ENCODE results near the gene LZTR1. TPM values are rescaled to one million over a fixed set of nuclear protein-coding genes. Genes with fewer than 3 reads are reported as not detected.

The LZTR1 gene
- total and polyA plus RNA-seq, 2 of the 8 experiments (the other 6 are each of a cell fraction or from before 2014, with no cell fraction given), result 22.3 to 31.0 TPM

GRCh38 chr22:20951151-20951931, 30.8 kb upstream of the LZTR1 start:
- Histone ChIP-seq H3K18ac (ENCODE audit: extremely low read depth, low read length) (no peak overlapping the region), H4K91ac (replicated peaks; ENCODE audit: insufficient read length, low read length) (no peak overlapping the region), H3K23me2 (ENCODE audit: low read depth, low read length) (no peaks in the 10 kb centered on the region), H3K27ac (ENCODE audit: low read depth, low read length) (no peak overlapping the region), H3K36me3 (ENCODE audit: control insufficient read depth in 2 of 4, insufficient read depth in 4 of 4, low read length in 3 of 4) (peaks cover 8 to 40% (median 28%) of the 10 kb centered on the region in 4 experiments; a peak in 7 of 8 replicates), H2BK5ac (ENCODE audit: low read depth, low read length) (no peak overlapping the region), H2BK20ac (ENCODE audit: low read length) (no peak overlapping the region), H2BK15ac (ENCODE audit: low read length) (no peak overlapping the region), H4K5ac (ENCODE audit: insufficient read length, low read depth, low read length) (no peak overlapping the region), H3K56ac (replicated peaks; ENCODE audit: insufficient read length, low read depth, low read length) (no peak overlapping the region), H2AK5ac (ENCODE audit: low read depth, low read length) (no peak overlapping the region), H3K9me3 (ENCODE audit: insufficient read depth in 2 of 2, low read depth in 1 of 2, low read length in 1 of 2) (no peaks in the 10 kb centered on the region), H3K4me2 (ENCODE audit: insufficient read depth in 1 of 2, low read depth in 2 of 2, low read length in 2 of 2) (no peak overlapping the region), H2AFZ (ENCODE audit: low read length) (no peak overlapping the region), H3K9ac (replicated peaks in 1 of 4; ENCODE audit: extremely low read depth in 1 of 4, low read depth in 3 of 4, low read length in 3 of 4) (no peak overlapping the region), H3K14ac (ENCODE audit: insufficient read length) (no peak overlapping the region), H2BK120ac (replicated peaks; ENCODE audit: low read depth, low read length) (no peak overlapping the region), H3K23ac (ENCODE audit: insufficient read length) (no peak overlapping the region), H3K79me2 (ENCODE audit: control insufficient read depth in 1 of 2, insufficient read depth in 2 of 2, low read length in 2 of 2) (peaks cover 1 to 60% of the 10 kb centered on the region in 2 experiments), H4K8ac (ENCODE audit: extremely low read depth, insufficient read depth, low read length) (no peak overlapping the region), H3K4me3 (ENCODE audit: extremely low read depth in 1 of 4, insufficient read depth in 2 of 4, low read depth in 3 of 4, low read length in 4 of 4) (no peak overlapping the region), H3K79me1 (ENCODE audit: low read depth, low read length) (peaks cover 21% of the 10 kb centered on the region), H3K4ac (replicated peaks; ENCODE audit: insufficient read length, low read depth, low read length) (no peak overlapping the region), H3K27me3 (replicated peaks in 1 of 4; ENCODE audit: control insufficient read depth in 3 of 4, extremely low read depth in 1 of 4, insufficient read depth in 3 of 4, low read length in 3 of 4) (no peaks in the 10 kb centered on the region), H2BK12ac (ENCODE audit: low read depth, low read length) (no peak overlapping the region), H4K20me1 (replicated peaks in 1 of 2; ENCODE audit: control insufficient read depth in 1 of 2, insufficient read depth in 2 of 2, low read length in 2 of 2) (peaks cover 17 to 40% of the 10 kb centered on the region in 2 experiments), H3K4me1 (replicated peaks in 1 of 4; ENCODE audit: control insufficient read depth in 3 of 4, insufficient read depth in 4 of 4, low read length in 3 of 4) (peaks cover 0 to 2% (median under 1%) of the 10 kb centered on the region in 4 experiments; a peak in 3 of 7 replicates)
- 93% methylated on average over 10 of the region's 10 CpGs; no CpG with 5 or more reads in 1 of the 2 experiments for WGBS, 2 experiments (ENCODE audit: extremely low coverage in 1 of 2, insufficient coverage in 1 of 2, insufficient read length in 1 of 2, insufficient replicate concordance in 2 of 2, low coverage in 1 of 2, low lambda C conversion rate in 2 of 2, missing lambda C conversion rate in 1 of 2)
- ChIA-PET POLR2A (ENCODE audit: partially characterized antibody) (interaction anchor here (0.5 kb wide), 1 partner anchor 33 kb away, joined by 4 read pairs; no protein-coding TSS in a partner anchor), CTCF (ENCODE audit: partially characterized antibody) (interaction anchor here (0.6 to 13.5 kb wide), 9 partner anchors 9 to 696 kb away, joined by 3 to 115 read pairs (median 3); partner anchors contain the start of gene AIFM3)
- no peak for TF ChIP-seq TEAD4 (IDR thresholded peaks at IDR 0.05; ENCODE audit: low read depth, low read length)
- FAIRE-seq, result no peak
- no peak for DNase-seq (ENCODE audit: low read depth in 1 of 2, low spot score in 2 of 2)
